ENCODE measurements around the gene STAT3. TPM values are rescaled to one million over a fixed set of nuclear protein-coding genes. Genes with fewer than 3 reads are reported as not detected.

The STAT3 gene
- total and polyA plus RNA-seq, 2 of the 13 experiments (the other 11 are each of a cell fraction or from before 2014, with no cell fraction given), result 61.8 to 62.4 TPM

- TF ChIP-seq ZBTB14 (CRISPR knock-in tag; IDR thresholded peaks at IDR 0.05) (peak; percentile 92), HDAC6 (IDR thresholded peaks at IDR 0.05; ENCODE audit: low read depth, low read length) (no peak), GABPB1 (CRISPR knock-in tag; IDR thresholded peaks at IDR 0.05) (peak; percentile 75), ZNF704 (CRISPR knock-in tag; IDR thresholded peaks at IDR 0.05; ENCODE audit: borderline replicate concordance) (peak; percentile 62; the same call in 1 of the 2 replicates), BORCS8-MEF2B (CRISPR knock-in tag; IDR thresholded peaks at IDR 0.05) (peak; percentile 85), ZNF678 (CRISPR knock-in tag; IDR thresholded peaks at IDR 0.05) (peak; percentile 88), ZNF556 (CRISPR knock-in tag; IDR thresholded peaks at IDR 0.05; ENCODE audit: borderline replicate concordance) (peak; percentile 94), HNRNPLL (IDR thresholded peaks at IDR 0.05; ENCODE audit: low read depth, low read length, poor library complexity, severe bottlenecking) (peak; percentile 54), ZNF629 (CRISPR knock-in tag; conservative IDR thresholded peaks at IDR 0.05) (peak; percentile 37; the same call in 1 of the 2 replicates), ZNF230 (CRISPR knock-in tag; IDR thresholded peaks at IDR 0.05) (peak; percentile 89), ZNF136 (CRISPR knock-in tag; IDR thresholded peaks at IDR 0.05; ENCODE audit: low read depth) (no peak), TARDBP (CRISPR knock-in tag; IDR thresholded peaks at IDR 0.05) (peak; percentile 60; the same call in 1 of the 2 replicates), ZFP90 (CRISPR knock-in tag; IDR thresholded peaks at IDR 0.05; ENCODE audit: borderline replicate concordance) (peak; percentile 93), STAT6 (CRISPR knock-in tag; IDR thresholded peaks at IDR 0.05; ENCODE audit: borderline replicate concordance) (no peak; the same call in 1 of the 2 replicates), ZNF567 (CRISPR knock-in tag; IDR thresholded peaks at IDR 0.05; ENCODE audit: borderline replicate concordance) (no peak), ZNF382 (CRISPR knock-in tag; IDR thresholded peaks at IDR 0.05; ENCODE audit: borderline replicate concordance) (no peak), FUBP1 (CRISPR knock-in tag; IDR thresholded peaks at IDR 0.05; ENCODE audit: borderline replicate concordance) (no peak), SPEN (CRISPR knock-in tag; IDR thresholded peaks at IDR 0.05; ENCODE audit: low read depth) (peak; percentile 87), AKAP8 (CRISPR knock-in tag; IDR thresholded peaks at IDR 0.05) (peak; percentile 74; the same call in 1 of the 2 replicates), ELF3 (CRISPR knock-in tag; IDR thresholded peaks at IDR 0.05) (peak; percentile 49), ZNF260 (CRISPR knock-in tag; IDR thresholded peaks at IDR 0.05; ENCODE audit: borderline replicate concordance, low read depth) (no peak), HNRNPUL1 (IDR thresholded peaks at IDR 0.05; ENCODE audit: low read depth, low read length) (no peak)
These were observed 111.5 kb downstream of the STAT3 start (continued) for GRCh38 chr17:42276609-42277341.
